ENCODE data around the gene SPINT1.
A peak's percentile ranks its signal among the peaks of the same experiment; 100 is the strongest.

SPINT1 gene

DNA sequence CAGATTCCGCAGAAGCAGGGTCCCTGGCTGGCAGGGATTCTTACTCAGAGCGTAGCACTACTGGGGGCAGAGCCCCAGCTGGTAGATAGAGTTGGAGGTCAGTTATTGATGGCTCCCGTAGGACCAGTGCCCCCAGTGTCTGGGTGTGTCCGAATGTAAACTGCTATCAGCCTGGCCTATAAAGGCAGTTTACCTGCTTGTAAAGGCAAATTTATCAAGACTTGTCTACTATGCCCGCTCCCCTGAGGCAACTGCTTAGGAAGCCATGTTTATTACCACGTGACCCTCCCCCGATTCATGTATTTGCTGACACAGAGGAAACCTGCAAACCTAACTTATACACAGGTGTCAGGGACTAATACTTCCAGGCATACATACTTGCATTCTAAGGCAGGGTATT lies 14.7 kb upstream of the SPINT1 start:
- no peak for DNase-seq

DNA sequence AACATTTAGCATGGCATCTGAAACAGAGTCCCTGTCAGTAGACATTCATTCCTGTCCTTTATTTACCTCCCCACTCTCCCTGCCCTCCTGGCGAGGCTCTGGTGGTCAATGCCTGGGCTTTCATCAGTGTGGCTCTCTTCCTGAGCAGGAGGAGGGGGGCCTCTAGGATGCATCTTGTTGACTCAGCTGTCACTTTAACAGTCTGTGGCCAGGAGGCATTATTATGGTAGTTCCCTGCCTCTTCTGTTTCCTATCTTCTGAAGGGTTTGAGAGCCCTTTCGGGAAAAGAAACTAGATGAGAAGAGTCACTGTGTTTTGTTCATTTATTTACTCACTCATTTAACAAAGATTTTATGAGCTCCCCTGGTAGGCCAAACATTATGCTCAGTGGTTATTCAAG lies 13.0 kb upstream of the SPINT1 start:
- peak; percentile 93 for DNase-seq

DNA sequence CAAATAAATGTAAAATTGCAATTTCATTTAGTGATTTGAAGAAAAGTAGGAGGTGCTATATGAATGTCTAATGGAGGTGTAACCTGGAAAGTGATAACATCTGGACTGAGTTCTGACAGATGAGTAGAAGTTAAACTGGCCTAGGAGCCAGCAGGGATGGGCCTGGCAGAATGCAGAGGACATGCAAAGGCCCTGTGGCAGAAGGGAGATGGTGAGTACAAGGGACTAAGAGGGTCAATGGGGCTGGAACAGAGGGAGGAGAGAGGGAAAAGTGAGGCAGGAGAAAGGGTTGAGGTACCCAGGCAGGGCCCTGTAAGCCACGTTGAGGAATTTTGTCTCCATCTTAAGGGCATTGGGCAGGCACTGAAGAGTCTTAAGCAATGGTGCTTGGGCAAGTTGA lies 12.0 kb upstream of the SPINT1 start:
- DNase-seq, result no peak

DNA sequence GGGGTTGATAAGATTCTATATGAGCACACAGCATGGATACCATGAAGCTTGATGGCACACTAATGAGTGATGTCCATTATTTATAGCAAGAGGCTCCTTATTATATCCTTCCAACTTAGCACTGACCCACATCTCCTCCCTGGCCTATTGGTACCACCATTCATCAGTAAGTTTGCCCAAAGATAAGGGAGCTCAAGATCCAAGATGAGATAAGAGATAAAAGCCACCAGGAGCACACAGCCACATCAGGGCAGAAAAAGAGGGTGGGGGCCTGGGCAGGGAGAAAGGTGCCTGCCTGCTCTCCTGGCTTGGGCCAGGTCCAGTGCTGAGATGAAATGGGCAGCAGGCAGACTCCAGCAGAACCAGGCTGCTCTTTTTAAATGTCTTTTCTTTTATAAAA lies 10.9 kb upstream of the SPINT1 start:
- DNase-seq, result no peak

- no peak for DNase-seq
Observed at GRCh38 chr15:40836020-40836419, 7.8 kb upstream of the SPINT1 start.

- no peak for DNase-seq
Observed at GRCh38 chr15:40838756-40839155, 5.1 kb upstream of the SPINT1 start.

GRCh38 chr15:40841741-40842140 lies 2.1 kb upstream of the SPINT1 start:
- no peak for DNase-seq

DNA sequence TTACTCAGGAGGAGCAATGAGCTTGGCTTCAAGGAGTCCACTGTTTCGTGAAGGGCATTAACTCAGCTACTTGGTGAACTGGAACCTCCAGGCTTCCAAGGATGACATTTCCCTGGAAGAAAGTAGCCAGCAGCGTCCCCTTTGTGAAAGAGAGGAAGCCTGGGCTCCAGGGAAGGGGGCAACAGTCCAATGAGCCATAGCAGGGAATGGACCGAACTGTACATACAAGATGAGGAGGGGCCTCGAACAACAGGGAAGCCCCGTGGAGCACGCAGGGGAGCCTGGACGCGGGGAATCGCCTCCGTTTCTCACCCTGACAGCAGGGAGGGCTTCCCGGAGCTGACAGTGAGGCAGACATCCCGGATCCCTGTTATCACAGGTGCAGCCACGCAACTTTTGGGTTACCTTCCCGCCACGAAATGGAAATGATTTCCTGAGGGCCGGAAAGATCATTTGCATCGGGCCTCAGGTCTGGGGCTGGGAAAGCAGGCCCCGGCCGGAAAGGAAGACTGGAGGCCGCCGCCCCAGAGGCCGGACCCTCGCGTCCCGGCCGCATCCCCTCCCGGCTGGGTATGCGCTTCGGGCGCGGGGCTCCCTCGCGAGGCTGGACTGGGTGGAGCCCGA lies 475 bp upstream of the SPINT1 start:
- DNase-seq, result no peak

DNA sequence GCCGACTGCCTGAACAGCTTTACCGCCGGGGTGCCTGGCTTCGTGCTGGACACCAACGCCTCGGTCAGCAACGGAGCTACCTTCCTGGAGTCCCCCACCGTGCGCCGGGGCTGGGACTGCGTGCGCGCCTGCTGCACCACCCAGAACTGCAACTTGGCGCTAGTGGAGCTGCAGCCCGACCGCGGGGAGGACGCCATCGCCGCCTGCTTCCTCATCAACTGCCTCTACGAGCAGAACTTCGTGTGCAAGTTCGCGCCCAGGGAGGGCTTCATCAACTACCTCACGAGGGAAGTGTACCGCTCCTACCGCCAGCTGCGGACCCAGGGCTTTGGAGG lies 815 bp downstream of the SPINT1 start:
- DNase-seq, result no peak

DNA sequence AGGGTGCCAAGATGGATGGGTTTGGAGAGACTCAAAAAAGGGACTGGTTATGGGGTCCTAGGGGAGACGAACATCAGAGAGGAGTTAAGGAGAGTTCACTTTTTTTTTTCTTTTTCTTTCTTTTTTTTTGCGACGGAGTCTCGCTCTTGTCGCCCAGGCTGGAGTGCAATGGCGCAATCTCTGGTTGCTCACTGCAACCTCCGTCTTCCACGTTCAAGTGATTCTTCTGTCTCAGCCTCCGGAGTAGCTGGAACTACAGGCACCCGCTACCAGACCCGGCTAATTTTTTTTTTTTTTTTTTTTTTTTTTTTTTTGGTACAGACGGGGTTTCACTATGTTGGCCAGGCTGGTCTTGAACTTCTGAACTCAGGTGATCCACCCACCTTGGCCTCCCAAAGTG lies 1.2 kb downstream of the SPINT1 start:
- DNase-seq, result no peak

- peak; percentile 68 for DNase-seq
Observed at GRCh38 chr15:40845511-40846284, 1.9 kb downstream of the SPINT1 start.

GRCh38 chr15:40846841-40847222 lies 3.0 kb downstream of the SPINT1 start:
- DNase-seq, result no peak

DNA sequence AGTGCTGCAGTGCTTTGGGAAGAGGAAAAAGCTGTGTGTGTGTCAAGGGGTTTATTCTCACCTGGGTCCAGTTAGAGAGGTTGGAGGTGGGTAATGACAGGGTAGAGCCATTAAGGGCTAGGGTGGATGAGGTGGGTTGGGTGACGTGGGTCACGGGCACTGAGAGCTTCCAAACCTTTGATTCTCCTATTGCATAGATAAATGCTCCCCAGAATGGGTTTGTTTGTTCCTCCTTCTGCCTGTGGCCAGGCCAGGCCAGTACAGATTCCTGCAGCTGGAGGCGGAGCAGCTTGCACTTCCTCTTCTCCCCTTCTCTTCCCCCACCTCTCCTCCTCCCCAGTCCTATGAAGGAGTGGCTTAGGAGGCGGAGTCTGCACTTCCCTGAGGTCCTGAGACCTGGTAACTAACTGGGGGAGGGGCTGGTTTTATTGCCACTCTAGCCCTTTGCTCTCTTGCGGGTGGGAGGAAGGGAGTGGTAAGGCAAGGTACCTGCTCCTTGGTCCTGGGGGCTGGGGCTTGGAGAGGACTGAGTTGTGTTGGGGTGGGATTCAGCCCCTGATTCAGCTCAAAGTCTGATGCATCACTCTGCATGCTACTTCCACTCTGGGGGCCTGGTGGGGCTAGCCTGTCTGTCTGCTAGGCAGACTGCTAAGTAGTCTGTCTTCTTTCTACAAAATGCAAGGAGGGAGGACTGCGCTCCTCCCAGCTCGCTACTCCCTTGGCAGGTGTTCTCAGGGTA lies 3.5 kb downstream of the SPINT1 start:
- peak; percentile 81 for DNase-seq

DNA sequence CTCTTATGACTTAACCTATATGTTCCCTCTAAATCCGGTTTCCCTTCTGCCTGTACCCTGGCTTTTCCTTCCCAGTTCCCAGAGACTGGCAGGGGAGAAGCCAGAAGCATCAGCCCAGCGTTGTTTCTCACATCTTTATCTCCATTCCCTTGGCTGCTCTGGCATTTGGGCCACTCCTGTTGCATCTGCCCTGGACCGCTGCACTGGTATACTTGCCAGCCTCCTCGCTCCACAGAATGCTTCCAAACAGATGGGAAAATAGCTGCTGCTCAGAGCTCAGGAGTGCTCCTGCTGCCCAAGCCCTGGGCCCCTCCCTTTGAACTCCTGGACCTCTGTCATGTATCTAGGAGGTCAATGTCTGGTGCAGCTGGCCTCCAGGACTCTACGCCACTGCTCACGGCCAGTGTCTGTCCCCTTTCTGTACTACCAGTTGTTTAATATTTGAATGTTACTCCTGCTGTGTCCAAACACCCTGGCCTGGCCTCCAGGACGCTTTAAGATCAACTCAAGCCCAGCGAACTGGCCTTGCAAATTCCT lies 6.8 kb downstream of the SPINT1 start:
- no peak for DNase-seq

- DNase-seq, result no peak
Observed at GRCh38 chr15:40852529-40852928, 8.7 kb downstream of the SPINT1 start.

GRCh38 chr15:40853241-40853890 lies 9.5 kb downstream of the SPINT1 start:
- no peak for DNase-seq

DNA sequence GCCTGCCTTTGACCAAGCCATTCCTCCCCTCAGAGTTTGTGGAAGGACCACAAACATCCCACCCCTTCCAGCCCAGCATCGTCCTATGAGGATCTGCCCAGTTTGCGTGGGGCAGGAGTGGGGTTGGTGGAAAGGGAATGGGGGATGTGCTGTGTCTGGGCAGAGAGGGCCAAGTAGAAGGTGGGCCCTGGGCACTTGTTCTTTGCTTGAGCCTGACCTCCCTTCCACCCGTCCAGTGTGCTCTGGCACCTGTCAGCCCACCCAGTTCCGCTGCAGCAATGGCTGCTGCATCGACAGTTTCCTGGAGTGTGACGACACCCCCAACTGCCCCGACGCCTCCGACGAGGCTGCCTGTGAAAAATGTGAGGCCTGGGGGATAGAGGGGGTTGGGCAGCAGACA lies 10.3 kb downstream of the SPINT1 start:
- no peak for DNase-seq

GRCh38 chr15:40855706-40856234 lies 11.9 kb downstream of the SPINT1 start:
- no peak for DNase-seq

GRCh38 chr15:40856746-40857145 lies 12.9 kb downstream of the SPINT1 start:
- no peak for DNase-seq

DNA sequence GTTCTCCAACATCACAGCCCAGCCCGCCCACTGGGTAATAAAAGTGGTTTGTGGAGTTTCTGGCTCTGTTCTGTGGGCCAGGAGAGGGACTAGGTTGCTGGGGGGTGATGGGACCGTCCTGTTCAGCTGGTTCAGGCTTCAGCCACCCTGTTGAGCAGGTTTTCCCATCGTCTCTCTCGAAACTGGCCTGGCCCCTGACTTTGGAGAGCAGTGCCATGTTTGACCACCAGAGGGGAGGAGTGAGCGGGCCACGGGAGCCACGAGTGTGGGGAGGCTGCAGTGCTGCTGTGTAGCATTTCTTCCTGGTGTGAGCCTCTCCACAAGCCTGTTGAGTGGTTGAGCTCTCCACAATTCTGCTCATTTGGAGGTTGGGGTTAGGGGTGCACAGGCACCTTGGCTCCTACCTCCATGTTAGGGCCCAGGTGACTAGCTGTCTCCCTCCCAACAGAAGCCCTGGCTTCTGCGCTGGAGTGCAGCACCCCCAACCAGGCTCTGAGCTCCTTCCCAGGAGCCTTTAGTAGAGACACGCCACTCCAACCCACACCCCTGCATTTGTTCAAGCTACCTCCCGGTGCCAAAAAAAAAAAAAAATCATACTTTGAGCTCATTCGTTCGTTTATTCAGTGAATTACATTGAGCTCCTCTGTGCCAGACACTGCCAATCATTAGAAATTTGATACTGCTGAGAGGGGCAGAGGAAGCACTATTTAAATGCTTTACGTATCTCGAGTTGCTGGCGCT lies 13.9 kb downstream of the SPINT1 start:
- DNase-seq, result peak; percentile 32

DNA sequence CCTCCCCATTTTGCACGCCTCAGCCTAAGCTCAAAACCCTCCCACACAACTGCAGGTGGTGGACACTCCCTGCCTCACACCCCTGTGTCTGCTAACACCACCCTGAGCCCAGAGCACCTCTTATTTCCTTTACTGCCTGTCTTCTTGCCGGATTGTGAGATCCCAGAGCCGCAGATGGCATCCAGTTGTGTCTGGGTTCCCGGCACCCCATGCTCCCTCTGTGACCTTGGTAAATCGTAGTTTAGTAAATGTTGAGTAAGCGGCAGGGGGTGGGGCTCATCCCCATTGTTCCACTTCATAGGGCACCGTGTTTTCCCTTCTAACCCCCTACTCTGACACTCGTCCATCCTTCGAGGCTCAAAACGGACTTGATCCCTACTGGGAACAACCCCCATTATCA lies 14.9 kb downstream of the SPINT1 start:
- DNase-seq, result no peak

DNA sequence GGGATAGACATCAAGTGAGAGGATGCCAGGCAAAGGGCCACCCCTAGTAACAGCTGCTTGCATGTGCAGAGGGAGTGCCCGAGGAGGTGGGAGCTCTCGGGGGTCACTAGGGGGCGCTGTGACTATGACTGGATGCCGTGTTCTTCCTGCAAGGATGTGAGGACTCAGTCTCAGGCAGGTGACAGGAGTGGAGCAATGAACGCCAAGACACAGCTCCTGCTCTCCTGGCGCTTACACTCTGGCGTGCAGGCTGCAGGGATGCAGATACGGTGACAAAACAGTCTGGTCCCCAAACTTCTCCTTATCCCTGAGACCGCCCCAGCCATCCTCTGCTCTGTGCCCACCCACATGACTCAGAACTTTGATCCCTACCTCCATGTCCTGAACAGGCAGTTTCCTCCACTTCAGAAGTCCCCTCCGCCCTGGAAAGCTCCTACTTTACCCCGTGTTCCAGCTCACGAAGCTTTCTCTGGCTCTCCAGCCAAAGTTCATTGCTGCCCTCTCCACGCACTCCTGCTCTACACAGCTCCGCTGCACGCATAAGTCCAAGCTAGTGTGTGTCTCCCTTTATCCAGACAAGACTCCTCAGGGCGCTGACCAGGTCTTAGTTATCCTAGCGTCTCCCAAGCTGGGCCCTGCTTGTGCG lies 15.5 kb downstream of the SPINT1 start:
- peak; percentile 18 for DNase-seq
